C1 segment of cervical spinal cord (tissue), 14 donors: Measurements from ENCODE around the gene ECT2.
A peak's percentile ranks its signal among the peaks of the same experiment; 100 is the strongest.
"Not testable (repeated sequence)": the region's sequence is repeated elsewhere in the genome, so short reads cannot be mapped to it uniquely, and the experiment has no call there.

Experiments
- DNase-seq, 14 donors: peaks; one replicate each; lab custom pipeline; 2025; lab: John Stamatoyannopoulos, UW

Gene ECT2

DNA sequence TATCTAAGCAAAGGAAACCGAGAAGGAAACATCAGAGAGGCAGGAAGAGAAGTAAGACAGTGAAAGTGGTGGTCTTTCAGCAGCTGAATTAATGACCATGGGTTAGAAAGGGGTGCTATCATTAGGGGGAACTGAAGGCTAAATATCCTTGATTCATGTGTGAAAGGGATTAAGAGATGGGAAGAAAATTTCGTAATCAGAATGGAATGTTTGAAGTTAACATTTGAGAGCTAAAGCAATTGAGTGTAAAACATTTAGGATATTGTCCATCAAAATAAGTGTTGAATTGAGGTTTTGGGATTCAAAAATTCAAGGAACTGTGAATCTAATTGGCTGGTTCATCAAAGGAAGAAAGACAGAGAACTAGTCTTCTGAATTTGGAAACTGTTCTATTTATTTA lies 4.1 kb upstream of the ECT2 start:
- DNase-seq, result no peak

DNA sequence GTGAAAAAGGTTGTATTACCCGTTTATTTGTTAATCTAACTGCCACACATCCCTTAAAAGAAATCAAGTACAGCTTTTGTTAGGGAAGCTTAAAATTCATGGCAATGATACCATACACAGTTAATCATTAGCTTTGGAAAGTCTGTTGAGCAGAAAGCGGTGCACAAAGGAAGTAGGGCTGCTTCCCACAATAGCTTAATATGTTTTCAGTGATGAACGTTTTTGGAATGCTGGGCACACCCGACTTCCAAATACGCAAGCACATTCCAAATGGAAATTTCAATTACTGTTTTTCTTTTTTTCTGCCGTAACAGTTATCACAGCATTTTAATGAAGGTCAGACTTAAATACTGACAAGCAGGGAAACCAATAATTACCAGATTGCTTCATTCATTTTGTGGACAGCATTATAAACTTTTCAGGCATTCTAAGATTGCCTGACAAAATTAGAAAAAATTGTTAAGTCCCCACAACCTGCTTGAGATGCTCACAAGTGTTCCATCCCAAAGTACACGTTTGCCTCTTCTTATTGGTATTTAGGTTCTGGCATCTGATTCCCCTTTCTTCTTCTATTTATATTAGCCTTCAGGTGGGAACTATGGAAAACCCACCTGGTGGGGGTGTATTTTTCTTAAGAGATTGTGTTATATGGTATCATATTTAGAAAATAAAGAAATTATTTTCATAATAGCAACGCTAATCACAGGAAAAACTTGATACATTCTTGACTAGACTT lies 1.1 kb upstream of the ECT2 start:
- DNase-seq, result no peak

DNA sequence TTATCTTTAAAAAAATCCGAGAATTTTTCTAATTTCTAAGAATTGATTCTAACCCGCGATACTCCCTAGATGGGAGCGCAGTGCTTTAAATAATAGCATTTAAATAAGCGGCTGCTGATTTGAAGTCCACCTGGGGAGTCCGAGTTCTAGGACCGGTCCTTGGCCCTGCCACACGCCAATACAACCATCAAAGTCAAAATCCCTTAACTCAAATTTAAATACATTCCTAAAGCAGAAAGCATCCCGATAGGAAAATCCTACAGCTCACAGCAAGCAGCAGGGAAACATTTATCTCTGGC lies 508 bp upstream of the ECT2 start:
- DNase-seq, result no peak

DNA sequence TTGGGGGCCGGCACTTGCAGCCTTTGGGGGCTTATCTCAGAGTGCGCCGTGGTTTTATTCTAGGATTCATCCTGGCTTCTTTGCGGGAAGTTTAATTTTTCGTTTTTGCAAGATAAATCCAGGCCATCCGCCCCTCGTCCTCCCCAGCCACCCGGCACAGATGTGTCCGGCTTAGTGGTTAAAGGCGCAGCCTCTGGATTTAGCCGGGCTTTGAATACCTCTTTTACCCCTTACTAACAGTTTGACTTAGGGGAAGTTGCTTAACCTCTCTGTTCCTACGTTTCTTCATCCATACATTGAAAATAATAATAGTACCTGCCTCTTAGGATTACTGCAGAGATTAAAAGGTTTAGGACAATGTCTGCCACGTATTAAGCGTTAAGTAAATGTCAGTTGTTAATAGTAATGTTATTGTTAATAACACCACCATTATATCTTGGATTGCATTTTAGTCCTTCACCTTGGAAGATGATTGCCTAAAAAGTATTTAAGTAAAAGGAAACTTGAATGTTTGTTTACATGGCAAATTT lies 714 bp downstream of the ECT2 start:
- peak in 2 of 14 donors; percentile 27 to 47 for DNase-seq

DNA sequence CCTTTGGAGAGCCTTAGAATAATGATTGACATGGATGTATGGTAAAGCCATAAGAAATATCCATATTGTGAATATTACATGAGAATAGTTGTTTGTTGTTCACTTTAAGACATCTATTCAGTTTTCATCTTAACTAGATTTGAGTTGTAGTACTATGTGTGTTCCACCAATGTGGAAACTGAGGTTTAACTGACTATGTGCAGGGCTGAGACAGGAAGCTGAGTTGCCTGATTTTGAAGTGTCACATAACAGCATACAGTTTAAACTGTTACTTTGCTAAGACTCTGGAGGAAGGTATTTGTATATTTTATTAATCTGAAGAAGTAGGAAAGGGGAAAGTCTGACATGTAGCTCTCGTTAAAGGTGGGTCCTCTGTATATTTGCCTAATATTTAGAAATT lies 2.1 kb downstream of the ECT2 start:
- no peak for DNase-seq

DNA sequence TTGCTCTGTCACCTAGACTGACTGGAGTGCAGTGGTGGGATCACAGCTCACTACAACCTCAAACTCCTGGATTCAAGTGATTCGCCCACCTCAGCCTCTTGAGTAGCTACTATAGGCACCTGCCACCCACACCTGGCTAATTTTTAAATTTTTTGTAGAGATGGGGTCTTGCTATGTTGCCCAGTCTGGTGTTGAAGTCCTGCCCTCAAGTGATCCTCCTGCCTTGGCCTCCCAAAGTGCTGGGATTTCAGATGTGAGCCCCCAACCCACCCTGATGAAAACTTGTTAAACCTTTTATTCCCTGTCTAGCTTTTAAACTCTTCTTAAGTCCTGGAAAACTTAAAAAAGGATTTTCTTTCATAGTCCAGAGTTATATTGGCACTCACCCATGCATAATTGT lies 2.6 kb downstream of the ECT2 start:
- DNase-seq, result no peak

DNA sequence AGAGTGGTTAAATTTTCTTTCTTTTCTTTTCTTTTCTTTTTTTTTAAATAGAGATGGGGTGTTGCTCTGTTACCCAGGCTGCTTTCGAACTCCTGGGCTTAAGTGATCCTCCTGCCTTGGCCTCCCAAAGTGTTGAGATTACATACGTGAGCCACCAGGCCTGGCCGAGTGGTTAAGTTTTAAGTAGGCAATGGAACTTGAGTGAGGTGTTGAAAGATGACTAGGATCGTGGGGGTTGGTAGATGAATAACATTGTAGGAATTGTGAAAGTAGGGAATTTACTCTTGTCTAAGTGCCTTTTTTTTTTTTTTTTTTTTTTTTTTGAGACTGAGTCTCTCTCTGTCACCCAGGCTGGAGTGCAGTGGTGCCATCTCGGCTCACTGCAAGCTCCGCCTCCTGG lies 9.9 kb downstream of the ECT2 start:
- not testable (repeated sequence) for DNase-seq

DNA sequence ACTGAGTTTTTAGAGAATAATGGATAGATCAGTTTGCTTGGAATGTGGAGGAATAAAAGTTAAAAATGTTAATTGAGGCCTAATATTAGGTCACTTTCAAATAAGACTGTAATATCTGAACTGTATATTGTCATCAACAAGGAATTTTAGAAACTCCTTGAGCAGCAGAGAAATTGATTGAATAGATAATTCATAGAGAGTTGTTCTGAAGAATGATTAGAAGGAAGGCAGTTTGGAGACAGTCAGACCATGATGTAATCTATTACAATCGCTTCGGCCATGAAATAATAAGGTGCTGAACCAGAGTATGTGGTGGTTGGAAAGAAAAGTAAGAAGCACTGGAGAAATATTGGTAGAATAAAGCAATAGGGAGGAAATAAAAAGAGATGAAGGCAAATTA lies 15.7 kb downstream of the ECT2 start:
- no peak for DNase-seq

DNA sequence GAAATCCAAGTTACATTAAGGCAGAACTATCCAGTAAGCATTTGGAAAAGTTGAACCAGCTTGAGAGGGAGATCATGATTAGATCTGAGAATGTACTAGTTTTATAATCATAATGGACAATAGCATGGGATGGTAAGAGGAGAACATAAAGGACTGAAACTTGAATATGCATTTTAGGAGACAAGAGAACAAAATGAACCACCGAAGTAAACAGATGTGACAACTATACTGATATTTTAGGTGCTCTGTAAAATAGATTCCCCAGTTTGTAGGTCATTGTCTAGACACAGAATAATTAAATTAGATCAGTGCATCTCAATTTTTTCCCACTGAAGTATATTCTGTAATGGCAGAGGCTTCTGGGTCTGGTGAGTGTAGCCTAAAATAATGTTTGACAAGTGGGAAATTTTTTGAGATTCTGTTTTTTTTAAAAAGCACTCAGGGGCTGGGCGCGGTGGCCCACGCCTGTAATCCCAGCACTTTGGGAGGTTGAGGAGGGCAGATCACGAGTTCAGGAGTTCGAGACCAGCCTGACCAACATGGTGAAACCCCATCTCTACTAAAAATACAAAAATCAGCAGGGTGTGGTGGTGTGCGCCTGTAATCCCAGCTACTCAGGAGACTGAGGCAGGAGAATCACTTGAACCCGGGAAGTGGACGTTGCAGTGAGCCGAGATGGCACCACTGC lies 16.3 kb downstream of the ECT2 start:
- no peak for DNase-seq

DNA sequence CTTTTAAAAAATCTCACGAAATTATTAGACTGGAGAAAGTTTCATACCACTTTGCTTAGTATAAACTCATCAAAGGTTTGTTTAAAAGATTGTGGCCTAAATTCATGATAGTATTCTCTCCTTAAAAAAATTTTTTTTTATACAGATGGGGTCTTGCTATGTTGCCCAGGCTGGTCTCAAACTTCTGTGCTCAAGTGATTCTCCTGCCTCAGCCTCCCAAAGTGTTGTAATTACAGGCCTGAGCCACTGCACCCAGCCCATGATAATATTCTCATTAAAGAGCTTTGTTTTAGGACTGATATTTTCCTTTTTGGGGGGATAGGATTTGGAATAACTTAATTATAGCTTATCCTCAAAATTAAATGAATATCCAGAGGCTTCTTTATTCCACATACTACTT lies 19.9 kb downstream of the ECT2 start:
- DNase-seq, result no peak

DNA sequence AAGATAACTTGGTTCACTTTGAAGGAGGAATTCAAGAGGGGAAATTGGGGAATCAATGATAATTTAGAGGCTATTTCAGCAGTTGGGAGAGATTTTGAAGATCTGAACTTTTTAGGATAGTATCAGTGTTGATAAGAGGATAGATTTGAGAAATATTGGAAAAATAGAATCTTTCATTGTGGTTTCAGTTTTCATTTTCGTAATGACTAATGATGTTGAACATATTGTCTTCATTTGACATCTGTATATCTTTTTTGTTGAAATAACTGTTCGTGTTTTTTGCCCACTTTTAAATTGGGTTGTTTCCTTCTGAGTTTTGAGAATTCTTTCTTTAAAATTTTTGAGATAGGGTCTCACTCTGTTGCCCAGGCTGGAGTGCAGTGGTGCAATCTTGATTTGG lies 21.1 kb downstream of the ECT2 start:
- DNase-seq, result no peak

DNA sequence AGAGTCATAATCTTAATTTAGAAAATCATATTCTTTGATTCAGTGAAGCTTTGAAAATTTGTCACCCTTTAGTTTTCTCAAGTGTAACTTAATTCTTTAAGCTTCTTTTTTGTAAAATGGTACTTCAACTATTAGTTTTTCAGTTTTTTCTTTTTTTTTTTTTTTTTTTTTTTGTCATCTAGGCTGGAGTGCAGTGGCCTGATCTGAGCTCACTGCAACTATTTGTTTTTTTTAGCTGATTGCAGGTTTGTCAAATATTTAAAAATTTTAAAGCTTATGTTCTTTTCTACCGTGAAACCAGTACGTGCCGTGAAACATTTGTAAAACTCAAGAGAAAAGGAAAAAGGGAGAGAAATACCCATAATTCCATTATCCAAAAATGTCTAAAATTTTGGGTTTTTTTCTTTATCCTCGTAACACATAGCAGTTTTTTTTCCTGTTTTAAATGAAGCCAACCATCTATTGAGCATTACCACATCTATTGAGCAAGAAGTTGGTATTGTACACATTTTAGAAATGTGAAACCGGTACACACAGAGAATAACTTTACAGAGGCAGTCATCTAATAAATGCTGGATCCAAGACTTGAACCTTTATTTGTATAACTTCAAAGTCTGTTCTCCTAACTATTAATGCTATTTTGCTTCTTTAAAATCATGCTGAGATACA lies 25.7 kb downstream of the ECT2 start:
- no peak for DNase-seq

DNA sequence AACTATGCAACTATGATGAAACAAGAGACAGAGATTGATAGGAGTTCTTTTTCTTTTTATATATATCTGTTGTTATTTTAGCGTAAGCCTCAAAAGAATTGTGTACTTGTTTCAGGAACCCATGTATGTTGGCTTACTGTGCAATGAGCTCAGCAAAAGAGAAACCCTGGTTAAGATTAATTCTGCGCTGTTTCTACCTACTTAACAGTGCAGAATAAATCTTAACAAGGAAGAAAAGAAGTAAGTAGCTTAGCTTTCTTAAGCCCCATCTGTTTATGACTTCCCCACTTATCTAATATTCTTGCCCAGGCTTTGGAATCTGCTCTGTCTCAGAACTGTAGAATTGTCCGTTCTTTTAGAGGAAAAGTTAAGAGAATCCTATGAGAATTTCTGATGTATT lies 27.4 kb downstream of the ECT2 start:
- no peak for DNase-seq

DNA sequence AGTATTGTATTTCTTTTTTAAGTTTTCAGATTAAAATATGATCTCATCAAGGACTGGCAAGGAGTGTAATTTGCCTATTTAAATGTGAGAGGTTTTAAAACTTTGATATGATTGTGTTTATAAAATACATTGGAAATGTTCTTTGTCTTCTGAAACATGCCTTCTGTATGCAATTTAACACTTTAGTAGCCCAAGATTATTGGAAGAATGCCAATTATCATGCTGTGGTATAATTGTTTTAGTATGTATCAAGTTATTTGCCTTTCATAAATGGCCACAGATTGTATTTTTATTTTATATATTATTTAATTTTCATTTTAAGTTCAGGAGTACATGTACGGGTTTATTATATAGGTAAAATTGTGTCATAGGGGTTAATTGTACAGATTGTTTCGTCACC lies 31.7 kb downstream of the ECT2 start:
- no peak for DNase-seq

DNA sequence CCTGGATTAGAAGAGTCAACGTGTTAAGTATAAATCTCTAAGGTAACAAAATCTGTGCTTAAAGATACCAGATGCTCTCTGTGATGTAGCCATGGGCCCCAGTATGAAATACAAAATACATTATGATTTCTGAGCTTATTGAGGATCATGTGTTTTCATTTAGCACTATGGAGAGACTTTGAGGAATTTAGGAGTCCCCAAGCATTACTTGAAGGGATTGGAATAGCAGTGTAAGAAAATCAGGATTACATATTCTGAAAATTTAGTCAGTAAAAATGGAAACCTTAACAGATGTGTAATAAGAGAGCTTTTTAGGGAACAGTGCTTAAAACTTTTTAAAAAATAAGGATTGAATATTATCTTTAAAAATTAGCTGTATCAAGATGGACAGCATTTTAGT lies 35.5 kb downstream of the ECT2 start:
- DNase-seq, result no peak

DNA sequence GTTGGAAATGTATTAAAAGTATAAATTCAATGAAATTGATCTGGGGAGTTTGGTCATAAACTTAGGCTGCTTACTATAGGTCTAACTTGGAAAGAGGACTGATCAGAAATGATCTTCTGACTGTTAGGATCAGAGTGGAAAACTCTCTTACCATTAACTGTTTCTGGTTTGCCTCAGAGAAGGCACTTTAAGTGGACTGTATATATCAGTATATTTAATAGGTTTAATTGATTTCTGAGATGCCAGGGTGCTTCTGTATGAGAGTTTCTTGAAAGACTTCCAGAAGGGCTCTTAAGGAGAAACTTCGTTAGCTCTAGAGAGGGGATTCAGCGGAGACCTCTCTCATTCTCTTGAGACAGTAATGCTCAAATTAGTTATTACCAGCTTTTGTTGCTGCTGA lies 36.5 kb downstream of the ECT2 start:
- DNase-seq, result no peak

DNA sequence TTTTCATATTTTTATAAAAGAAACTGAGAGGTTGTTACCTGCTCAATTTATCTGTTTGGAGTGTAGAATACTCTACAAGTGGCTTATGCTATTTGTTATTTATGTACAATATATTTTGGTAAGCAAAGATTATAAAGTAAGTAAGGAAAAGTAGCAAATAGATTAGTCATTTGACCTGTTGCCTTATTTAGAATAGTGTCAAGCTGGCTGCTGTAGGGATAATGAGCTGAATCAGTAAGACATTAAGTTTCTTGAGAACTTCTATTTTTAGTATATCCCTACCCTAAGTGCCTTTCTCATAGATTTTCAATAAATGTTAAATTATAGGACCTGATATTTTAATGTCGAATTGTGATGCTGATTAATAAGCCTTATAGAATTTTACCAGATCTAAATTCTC lies 37.2 kb downstream of the ECT2 start:
- no peak for DNase-seq

DNA sequence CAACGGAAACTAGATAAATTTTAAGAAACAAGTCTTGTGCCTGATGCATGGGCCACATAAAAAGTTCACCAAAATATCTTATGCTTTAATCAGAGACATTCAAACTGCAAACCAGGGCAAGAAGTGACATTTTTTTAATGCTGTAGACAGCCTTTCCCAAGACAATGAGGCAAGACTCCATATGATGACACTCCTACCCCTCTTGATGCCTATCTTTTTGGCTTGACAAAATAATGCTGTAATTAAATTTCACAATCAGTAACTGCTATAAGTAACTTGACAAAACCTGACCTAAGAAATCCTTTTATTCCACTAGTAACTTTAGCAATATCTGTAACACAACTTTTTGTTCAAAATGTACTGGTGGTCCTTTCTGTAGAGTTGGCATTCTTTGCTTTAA lies 48.7 kb downstream of the ECT2 start:
- no peak for DNase-seq

DNA sequence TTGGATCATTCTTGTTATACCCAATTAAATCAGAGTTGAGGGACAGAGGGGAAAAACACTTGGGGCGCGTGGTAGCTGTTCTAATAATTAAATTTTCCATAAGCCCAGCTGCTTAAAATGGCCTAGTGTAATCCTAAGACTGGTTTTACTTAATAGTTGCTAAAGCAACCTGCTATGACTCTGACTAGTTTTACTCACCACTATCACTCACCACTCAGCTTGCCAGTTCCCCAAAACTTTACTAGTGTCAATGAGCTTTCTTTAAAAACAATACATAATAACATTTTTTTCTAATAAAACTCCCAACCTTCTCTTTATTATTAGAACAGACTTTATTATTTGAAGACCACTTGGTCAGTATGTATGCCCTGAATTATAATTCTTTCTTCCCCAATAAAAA lies 49.6 kb downstream of the ECT2 start:
- DNase-seq, result no peak

DNA sequence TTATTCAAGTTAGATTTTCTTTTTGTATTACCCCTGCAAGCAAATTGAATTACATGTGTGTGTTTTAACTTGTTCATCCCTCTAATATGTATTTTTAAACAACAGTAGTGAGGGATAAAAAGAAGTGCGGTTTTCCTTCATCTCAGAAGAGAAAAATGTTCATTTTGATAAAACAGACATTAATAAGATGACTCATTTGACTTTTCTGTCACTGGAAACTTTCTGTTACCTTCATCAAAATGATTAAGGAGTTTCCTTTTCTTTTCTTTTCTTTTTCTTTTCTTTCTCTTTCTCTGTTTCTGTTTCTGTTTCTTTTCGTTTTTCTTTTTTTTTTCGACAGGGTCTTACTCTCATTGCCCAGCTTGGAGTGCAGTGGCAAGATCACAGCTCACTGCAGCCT lies 53.0 kb downstream of the ECT2 start:
- no peak for DNase-seq

DNA sequence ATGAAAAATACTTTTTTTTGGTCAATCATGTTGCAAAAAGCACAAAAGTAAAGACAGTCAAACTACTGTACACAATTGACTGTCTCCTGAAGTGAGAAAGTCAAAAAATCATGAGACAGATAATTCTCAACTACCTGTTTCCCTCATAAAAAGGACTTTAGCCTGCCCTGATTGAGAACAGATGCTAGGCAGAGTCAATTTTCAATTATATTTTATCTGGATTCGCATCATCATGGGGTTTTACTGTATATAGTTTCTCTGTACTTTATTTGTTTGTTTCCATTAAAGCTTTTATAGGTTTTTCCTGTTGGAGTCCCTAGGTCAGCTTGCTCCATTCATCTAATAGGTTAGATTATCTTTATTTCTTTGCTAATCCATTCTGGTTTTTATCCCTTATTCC lies 53.8 kb downstream of the ECT2 start:
- DNase-seq, result no peak

DNA sequence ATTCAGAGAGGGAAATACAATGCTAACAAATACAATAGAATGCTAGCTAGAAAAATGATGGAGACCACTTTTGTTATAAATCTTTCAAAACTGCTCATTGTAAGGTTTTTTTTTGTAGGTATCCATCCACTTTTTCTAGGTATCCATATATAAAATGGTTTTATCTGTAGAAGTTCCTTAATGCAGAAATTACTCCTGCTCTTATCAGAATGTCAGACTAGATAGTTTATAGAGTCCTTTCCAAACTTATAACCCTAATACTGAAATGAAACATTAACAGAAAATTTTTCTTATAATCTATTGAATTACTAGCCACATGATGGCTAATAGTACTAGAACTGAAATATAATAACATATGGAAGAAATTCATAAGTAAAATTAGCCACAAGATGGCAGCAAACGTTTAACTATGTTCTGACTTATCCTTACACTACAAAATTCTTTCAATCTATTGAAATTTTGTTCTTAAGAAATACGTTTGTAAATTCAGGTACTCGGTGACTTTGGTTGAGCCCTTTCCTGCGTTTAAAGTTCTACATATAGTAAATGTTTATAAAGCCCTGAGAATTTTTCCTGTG lies 58.5 kb downstream of the ECT2 start:
- no peak for DNase-seq

DNA sequence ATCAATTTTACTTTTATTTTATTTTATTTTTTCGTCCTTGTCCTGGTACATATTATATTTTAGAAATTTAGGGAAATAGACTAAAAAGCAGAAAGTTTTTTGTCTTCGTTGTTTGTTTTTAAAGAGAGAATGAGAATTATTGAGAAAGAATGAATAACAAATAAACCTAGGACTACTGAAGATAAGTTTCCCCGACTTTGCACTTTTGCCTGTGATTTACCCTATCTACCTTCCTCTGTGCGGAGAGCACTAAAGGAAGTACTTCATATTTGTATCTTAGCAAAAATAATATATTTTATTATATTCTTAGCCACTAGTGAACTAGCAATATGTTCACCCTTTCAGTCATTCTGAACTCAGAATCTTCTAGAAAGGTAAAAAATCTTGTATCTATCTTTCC lies 60.6 kb downstream of the ECT2 start:
- no peak for DNase-seq
